T1000 (cell line): ENCODE results near the gene INTS2.
"Not testable (repeated sequence)": the region's sequence is repeated elsewhere in the genome, so short reads cannot be mapped to it uniquely, and the experiment has no call there.

ENCODE experiments used
- DNase-seq: peaks from one replicate; lab custom pipeline; 2025; ENCODE audit warnings: mixed read lengths; lab: John Stamatoyannopoulos, UW

The INTS2 gene

GRCh38 chr17:61897548-61898180 is 30.1 kb downstream of the INTS2 start:
- DNase-seq, result no peak

- no peak for DNase-seq
These were observed 32.4 kb downstream of the INTS2 start for GRCh38 chr17:61895391-61895790.

DNA sequence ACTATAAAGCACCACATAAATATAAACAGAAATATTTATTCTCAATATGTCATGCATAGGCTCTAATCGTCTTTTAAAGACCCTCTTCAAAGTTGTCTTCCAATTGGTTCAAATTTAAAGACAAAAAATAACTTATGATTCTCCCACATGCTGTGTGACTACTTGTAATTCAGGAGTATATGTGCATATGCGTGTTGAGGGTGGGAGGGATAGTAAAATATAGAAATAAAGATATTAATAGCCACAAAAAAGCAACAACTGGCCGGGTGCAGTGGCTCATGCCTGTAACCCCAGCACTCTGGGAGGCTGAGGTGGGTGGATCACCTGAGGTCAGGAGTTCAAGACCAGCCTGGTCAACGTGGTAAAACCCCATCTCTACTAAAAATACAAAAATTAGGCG is 33.5 kb downstream of the INTS2 start:
- not testable (repeated sequence) for DNase-seq

GRCh38 chr17:61887733-61888132 is 40.0 kb downstream of the INTS2 start:
- DNase-seq, result not testable (repeated sequence)

DNA sequence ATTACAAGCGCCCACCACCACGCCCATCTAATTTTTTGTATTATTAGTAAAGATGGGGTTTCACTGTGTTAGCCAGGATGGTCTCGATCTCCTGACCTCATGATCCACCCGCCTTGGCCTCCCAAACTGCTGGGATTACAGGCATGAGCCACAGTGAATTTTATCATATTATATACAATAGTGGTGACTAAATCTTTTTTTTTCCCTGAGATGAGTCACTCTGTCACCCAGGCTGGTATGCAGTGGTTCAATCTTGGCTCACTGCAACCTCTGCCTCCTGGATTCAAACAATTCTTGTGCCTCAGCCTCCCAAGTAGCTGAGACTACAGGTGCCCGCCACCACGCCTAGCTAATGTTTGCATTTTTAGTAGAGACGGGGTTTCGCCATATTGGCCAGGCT is 41.9 kb downstream of the INTS2 start:
- DNase-seq, result not testable (repeated sequence)

DNA sequence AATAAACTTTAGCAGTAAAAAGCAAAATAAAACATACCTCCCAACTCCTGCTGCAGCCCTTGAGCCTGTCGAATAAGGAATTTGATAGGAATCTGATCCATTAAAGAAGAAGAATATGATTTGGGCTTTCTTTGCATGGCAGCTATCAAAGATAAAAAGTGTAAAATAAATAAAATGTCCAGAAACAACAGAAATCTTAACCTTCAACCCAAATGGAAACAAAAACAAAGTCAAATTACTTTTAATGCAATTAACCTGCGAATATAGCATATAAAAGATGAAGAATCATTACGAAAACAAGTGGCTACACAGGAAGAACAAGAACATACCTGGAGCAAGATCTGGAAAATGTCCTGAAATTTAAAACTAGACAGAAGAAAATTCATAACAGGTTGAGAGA is 42.9 kb downstream of the INTS2 start:
- no peak for DNase-seq

- no peak for DNase-seq
These were observed 47.1 kb downstream of the INTS2 start for GRCh38 chr17:61880589-61881102.

- no peak for DNase-seq
These were observed 48.7 kb downstream of the INTS2 start for GRCh38 chr17:61878984-61879612.

- DNase-seq, result no peak
These were observed 49.3 kb downstream of the INTS2 start for GRCh38 chr17:61878520-61878919.

GRCh38 chr17:61877837-61878236 is 49.9 kb downstream of the INTS2 start:
- no peak for DNase-seq

DNA sequence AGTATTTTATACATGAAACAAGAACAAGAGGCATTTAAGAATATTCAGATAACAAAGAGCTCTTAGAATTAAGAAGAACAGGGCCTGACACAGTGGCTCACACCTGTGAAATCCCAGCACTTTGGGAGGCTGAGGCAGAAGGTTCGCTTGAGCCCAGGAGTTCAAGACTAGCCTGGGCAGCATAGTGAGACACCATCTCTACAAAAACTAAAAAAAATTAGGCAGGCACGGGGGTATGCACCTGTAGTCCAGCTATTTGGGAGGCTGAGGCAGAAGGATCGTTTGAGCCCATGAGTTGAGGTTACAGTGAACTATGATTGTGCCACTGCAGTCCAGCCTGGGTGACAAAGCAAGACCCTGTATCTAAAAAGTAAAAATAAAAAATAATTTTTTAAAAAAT is 52.0 kb downstream of the INTS2 start:
- no peak for DNase-seq

DNA sequence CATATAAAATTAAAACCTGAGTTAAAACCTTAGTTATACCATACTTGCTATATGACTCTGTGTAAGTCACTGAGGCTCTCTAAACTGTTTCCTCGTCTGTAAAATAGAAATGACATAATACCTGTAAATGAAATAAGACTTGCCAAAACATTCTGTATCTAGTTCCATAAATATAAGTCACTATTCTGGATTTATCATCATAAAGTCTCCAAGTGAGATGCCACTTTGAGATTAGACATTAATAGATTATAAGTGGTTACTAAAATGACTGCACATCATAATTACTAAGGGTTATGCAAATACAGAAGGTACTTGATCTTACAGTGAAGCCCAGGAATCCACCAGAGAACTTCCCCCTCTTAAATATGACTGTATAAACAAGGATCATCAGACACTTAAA is 52.5 kb downstream of the INTS2 start:
- no peak for DNase-seq

DNA sequence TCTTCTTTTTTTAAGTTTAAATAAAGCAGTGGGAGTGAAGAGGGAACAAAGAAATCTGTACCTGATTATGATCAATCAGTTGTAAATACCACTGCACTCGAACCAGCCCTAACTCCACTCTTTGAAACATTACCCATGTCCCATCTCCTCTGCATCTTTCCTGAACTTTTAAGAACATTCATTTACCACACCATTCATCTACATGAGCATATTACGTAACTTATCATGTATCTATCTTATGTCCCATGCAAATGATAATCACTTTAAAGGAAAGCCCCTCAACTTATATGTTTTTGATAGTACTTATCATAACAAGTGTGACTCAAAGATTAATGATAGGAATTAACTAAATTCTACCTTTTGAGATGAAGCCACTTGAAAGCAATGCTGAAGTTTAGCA is 53.7 kb downstream of the INTS2 start:
- DNase-seq, result no peak

GRCh38 chr17:61872099-61872498 is 55.7 kb downstream of the INTS2 start:
- DNase-seq, result no peak

DNA sequence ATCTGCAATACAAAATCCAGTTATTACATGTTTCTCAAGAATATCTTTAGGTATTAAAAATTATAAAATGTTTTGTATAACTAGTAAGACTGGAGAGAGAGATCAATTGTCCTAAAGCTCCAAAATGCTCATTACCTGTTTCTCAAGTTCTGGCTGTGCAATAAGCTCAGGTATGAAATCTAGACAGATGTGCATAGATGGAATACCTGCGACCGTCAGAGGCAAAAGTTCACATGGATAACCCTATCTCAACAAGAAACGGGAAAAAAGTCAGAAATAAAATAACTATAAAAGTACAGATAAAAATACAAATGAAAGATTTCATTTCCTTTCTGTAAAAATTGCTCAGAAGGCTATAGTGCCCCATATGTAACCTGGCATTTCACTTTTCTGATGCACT is 58.6 kb downstream of the INTS2 start:
- no peak for DNase-seq

DNA sequence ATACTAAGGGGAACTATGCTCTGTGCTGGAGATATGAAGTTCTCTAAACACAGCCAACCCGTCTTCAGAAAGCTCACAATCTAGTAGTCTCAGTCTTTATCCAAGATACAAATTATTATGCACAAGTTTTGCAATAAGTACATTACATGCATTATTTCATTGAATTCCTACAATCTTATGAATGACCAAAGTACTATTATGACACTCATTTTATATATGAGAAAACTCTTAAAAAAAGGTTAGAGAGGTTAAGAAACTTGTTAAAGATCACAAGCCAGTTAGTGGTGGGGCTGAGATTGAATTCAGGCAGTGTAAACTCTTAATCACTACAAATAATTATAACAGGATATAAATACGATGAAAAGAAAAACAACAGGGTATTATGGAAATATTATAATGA is 59.7 kb downstream of the INTS2 start:
- no peak for DNase-seq

- no peak for DNase-seq
These were observed 60.7 kb downstream of the INTS2 start for GRCh38 chr17:61867033-61867432.

DNA sequence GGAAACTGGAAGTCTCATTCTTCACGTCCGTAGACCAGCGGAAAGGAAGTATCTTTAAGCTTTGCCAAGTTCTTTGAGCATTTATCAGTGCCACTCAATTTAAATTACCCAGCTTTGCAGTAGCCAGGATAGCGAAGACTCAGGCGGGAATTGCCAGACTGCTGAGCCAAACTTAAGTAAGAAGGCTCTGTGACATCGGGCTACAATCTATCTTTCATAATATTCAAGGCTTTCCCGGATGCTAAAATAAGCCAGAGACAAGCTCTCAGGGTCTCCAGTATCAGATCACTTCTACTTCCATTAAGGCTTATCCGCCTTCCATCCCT is 64.0 kb downstream of the INTS2 start:
- DNase-seq, result no peak

- DNase-seq, result peak; percentile 95
These were observed 64.6 kb downstream of the INTS2 start, which contains the start of gene BRIP1 for GRCh38 chr17:61862975-61863800. Gene BRIP1 (minus strand): TSS chr17:61863528. CDS start chr17:61861539, 1,989 bp downstream.

DNA sequence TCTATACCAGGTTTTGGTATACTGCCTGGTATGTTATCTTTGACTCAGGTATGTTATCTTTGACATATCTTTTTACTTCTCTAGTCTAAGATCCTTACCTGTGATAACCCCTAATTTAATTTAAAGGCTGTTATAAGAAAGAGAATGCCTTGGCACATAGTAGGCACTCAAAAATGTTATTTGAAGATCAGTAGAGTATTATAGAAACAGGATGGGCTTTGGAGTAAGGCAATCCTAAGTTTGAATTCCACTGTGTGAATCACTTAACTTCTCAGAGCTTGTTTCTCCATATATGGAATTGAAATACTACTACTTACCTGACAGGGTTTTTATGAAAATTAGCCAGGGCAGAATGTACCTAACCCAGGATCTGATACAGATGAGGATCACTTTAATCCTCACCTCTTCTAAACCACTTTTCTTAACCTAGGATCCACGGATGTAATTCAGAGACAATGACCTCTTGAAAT is 65.6 kb downstream of the INTS2 start:
- no peak for DNase-seq

DNA sequence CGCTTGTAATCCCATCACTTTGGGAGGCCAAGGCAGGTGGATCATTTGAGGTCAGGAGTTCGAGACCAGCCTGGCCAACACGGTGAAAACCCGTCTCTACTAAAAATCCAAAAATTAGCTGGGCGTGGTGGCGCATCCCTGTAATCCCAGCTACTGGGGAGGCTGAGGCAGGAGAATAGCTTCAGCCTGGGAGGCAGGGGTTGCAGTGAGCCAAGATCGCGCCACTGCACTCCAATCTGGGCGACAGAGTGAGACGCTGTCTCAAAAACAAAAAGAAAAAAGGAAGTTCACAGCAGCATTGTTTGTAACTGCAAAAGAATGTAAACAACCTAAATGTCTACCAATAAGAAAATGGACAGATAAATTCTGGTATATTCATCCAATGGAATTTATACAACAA is 67.4 kb downstream of the INTS2 start:
- DNase-seq, result not testable (repeated sequence)

GRCh38 chr17:61856035-61856434 is 71.7 kb downstream of the INTS2 start:
- DNase-seq, result no peak

- no peak for DNase-seq
These were observed 74.9 kb downstream of the INTS2 start for GRCh38 chr17:61852857-61853256.
